Activated B cell treated with CpG ODN at 0.5 μM for 24 hours (primary cell): ENCODE data around the gene PPP1R1C. TPM values are rescaled to one million over a fixed set of nuclear protein-coding genes. Genes with fewer than 3 reads are reported as not detected.

Source experiments
- ATAC-seq: fragments of 200-7000 bp; cut with Tn5 transposase; one replicate; pipeline ENCODE4 v1.10.0; 2021; ENCODE audit warnings: low read depth, mild to moderate bottlenecking, moderate library complexity
- CTCF ChIA-PET: fragments of 350-600 bp; sonication (Branson Sonifier 250); formaldehyde crosslinking; loops from one replicate; lab custom pipeline; 2021; ENCODE audit warnings: antibody characterized with exemption; lab: Charles Lee
- POLR2A ChIA-PET: fragments of 350-600 bp; sonication (Branson Sonifier 250); formaldehyde crosslinking; loops from one replicate; lab custom pipeline; 2021; ENCODE audit warnings: antibody characterized with exemption; lab: Charles Lee
- DNase-seq: peaks from one replicate; pipeline ENCODE4 v3.0.0; 2022
- H3K27ac Mint-ChIP-seq: one replicate; pipeline ENCODE4 v1.8.0; 2020; ENCODE audit warnings: mixed read lengths
- H3K27me3 Mint-ChIP-seq: one replicate; pipeline ENCODE4 v1.8.0; 2021; ENCODE audit warnings: mixed read lengths
- H3K36me3 Mint-ChIP-seq: one replicate; pipeline ENCODE4 v1.8.0; 2021; ENCODE audit warnings: low read depth, mixed read lengths
- H3K4me1 Mint-ChIP-seq: one replicate; pipeline ENCODE4 v1.8.0; 2021; ENCODE audit warnings: mixed read lengths
- H3K4me3 Mint-ChIP-seq: one replicate; pipeline ENCODE4 v1.8.0; 2020; ENCODE audit warnings: mild to moderate bottlenecking, mixed read lengths
- H3K9me3 Mint-ChIP-seq: one replicate; pipeline ENCODE4 v1.8.0; 2020; ENCODE audit warnings: mixed read lengths
- CTCF ChIP-seq: fragments of 200-600 bp; IDR thresholded peaks from one replicate; pipeline ENCODE4 v1.8.0; 2022; ENCODE audit warnings: antibody characterized with exemption, mild to moderate bottlenecking
- intact Hi-C: fragments of 100-400 bp; cut with micrococcal nuclease; formaldehyde crosslinking; loops from one replicate; pipeline ENCODE4 v1.15.1; 2024
- total RNA-seq: library from RNA; stranded (reverse); gene quantifications from 2 replicates; pipeline ENCODE4 v1.2.3, GENCODE V29; 2022

PPP1R1C gene
- total RNA-seq, 1 donor from 2014 or later = not detected

GRCh38 chr2:181946444-181947127 lies 39.1 kb upstream of the PPP1R1C start:
- intact Hi-C loops = no loop called here
- peaks cover 16% of the 10 kb centered on the region for H3K27me3 Mint-ChIP-seq
- ChIA-PET POLR2A (no interaction called here), CTCF (no interaction called here)
- H3K9me3 Mint-ChIP-seq = no peaks in the 10 kb centered on the region
- no peaks in the 10 kb centered on the region for H3K4me1 Mint-ChIP-seq
- H3K27ac Mint-ChIP-seq = no peak overlapping the region
- H3K4me3 Mint-ChIP-seq = no peak overlapping the region
- DNase-seq = no peak
- TF ChIP-seq CTCF = no peak
- ATAC-seq = no peak
- no peaks in the 10 kb centered on the region for H3K36me3 Mint-ChIP-seq

GRCh38 chr2:181947273-181947672 lies 38.4 kb upstream of the PPP1R1C start:
- Mint-ChIP-seq H3K27me3 (peaks cover 13% of the 10 kb centered on the region), H3K4me3 (no peak overlapping the region), H3K4me1 (no peaks in the 10 kb centered on the region), H3K27ac (no peak overlapping the region), H3K9me3 (no peaks in the 10 kb centered on the region), H3K36me3 (no peaks in the 10 kb centered on the region)
- no peak for DNase-seq
- intact Hi-C loops = no loop called here
- TF ChIP-seq CTCF = no peak
- ATAC-seq = no peak
- ChIA-PET CTCF (no interaction called here), POLR2A (no interaction called here)

- no peaks in the 10 kb centered on the region for H3K36me3 Mint-ChIP-seq
- H3K27ac Mint-ChIP-seq = no peak overlapping the region
- H3K9me3 Mint-ChIP-seq = no peaks in the 10 kb centered on the region
- CTCF ChIA-PET = no interaction called here
- H3K4me3 Mint-ChIP-seq = no peak overlapping the region
- DNase-seq = no peak
- no peak for ATAC-seq
- H3K4me1 Mint-ChIP-seq = no peaks in the 10 kb centered on the region
- intact Hi-C loops = no loop called here
- H3K27me3 Mint-ChIP-seq = peaks cover 13% of the 10 kb centered on the region
- POLR2A ChIA-PET = no interaction called here
- TF ChIP-seq CTCF = no peak
Measured at GRCh38 chr2:181948227-181948626, 37.4 kb upstream of the PPP1R1C start.

GRCh38 chr2:181949047-181949446 lies 36.6 kb upstream of the PPP1R1C start:
- no peak overlapping the region for H3K4me3 Mint-ChIP-seq
- TF ChIP-seq CTCF = no peak
- H3K27me3 Mint-ChIP-seq = peaks cover 13% of the 10 kb centered on the region
- intact Hi-C loops = no loop called here
- H3K9me3 Mint-ChIP-seq = no peaks in the 10 kb centered on the region
- no peak for ATAC-seq
- ChIA-PET CTCF (interaction anchor here (0.8 to 1.0 kb wide), 2 partner anchors 13 to 209 kb away, joined by 3 read pairs; no protein-coding TSS in a partner anchor), POLR2A (no interaction called here)
- no peaks in the 10 kb centered on the region for H3K4me1 Mint-ChIP-seq
- no peak for DNase-seq
- H3K27ac Mint-ChIP-seq = no peak overlapping the region
- no peaks in the 10 kb centered on the region for H3K36me3 Mint-ChIP-seq

- intact Hi-C loops = loop anchor here (5.0 kb wide), 1 partner anchor 875 kb away; no protein-coding TSS in a partner anchor
- H3K4me3 Mint-ChIP-seq = no peak overlapping the region
- H3K9me3 Mint-ChIP-seq = no peaks in the 10 kb centered on the region
- CTCF ChIA-PET = no interaction called here
- no peak overlapping the region for H3K27ac Mint-ChIP-seq
- DNase-seq (no peak), ATAC-seq (no peak)
- H3K4me1 Mint-ChIP-seq = peaks cover 5% of the 10 kb centered on the region
- no peaks in the 10 kb centered on the region for H3K36me3 Mint-ChIP-seq
- POLR2A ChIA-PET = no interaction called here
- TF ChIP-seq CTCF = no peak
- H3K27me3 Mint-ChIP-seq = peaks cover 12% of the 10 kb centered on the region
Measured at GRCh38 chr2:181952404-181953226, 33.0 kb upstream of the PPP1R1C start.
